GM18870 (cell line): ENCODE measurements around the gene NCR3LG1.

Source experiments
- ATAC-seq: cut with Tn5 transposase; IDR thresholded peaks from one replicate; pipeline ENCODE4 v1.9.1; 2021; ENCODE audit warnings: moderate library complexity; ENCODE audit not compliant: unreplicated experiment

NCR3LG1 gene

GRCh38 chr11:17369684-17370243 lies 18.2 kb downstream of the NCR3LG1 start:
- ATAC-seq = no peak

DNA sequence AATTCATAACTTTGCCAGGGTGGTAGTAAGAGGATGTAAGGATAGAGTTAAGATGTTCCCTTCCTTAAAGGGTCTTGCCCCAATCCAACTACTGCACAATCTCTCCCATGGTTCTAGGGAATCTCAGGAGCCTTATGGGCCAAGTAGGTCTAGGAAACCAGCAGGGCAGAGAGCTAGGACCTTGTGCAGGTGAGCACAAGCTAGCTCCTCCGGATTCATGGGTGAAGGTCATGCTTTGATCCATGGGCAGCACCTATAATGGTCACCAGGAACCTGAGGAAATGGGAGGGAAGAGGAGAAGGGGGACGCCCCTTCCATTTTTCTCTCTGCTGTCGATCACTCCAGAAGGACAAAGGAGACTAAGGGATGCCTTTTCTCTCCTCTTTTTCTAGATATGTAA lies 20.0 kb downstream of the NCR3LG1 start:
- ATAC-seq = no peak

DNA sequence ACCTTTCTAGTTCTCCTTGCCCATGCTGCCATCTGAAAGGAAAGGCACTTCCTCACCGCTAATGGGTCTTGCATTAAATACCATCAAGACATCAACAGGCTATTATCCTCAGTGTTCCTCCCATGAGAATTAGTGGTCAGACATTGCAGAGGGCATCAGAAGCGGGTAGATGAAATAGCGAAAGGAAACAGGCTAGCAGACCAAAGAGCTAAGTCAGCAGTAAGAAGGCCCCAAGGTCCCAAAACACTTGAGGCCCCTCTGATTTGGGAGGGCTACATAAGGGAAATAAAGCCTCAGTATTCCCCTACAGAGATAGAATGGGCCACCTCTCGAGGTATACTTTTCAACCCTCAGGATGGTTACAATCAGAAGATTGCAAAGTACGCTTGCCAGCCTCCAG lies 23.9 kb downstream of the NCR3LG1 start:
- ATAC-seq = no peak

- ATAC-seq = no peak
Observed at GRCh38 chr11:17376493-17376892, 24.9 kb downstream of the NCR3LG1 start.

GRCh38 chr11:17378655-17379054 lies 27.1 kb downstream of the NCR3LG1 start:
- ATAC-seq = no peak

GRCh38 chr11:17379383-17380180 lies 28.0 kb downstream of the NCR3LG1 start:
- no peak for ATAC-seq

DNA sequence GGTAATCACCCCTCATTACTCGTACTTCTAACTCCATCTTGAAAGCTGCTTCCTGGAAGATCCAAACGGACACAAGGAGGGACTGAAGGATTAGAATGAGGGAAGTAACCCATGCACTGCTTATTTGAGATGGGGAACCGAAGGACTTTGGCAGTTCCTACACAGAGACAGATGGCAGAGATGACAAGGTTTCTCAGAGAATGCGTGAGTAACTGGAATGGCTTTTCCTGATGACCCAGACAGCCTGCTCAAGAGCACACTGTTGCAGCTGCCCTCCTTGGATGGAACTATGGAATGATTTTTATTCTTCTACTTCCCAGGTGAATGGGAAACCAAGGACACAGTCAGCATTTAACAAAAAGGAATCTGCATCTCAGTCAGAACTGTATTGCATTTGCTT lies 29.6 kb downstream of the NCR3LG1 start:
- ATAC-seq = no peak

DNA sequence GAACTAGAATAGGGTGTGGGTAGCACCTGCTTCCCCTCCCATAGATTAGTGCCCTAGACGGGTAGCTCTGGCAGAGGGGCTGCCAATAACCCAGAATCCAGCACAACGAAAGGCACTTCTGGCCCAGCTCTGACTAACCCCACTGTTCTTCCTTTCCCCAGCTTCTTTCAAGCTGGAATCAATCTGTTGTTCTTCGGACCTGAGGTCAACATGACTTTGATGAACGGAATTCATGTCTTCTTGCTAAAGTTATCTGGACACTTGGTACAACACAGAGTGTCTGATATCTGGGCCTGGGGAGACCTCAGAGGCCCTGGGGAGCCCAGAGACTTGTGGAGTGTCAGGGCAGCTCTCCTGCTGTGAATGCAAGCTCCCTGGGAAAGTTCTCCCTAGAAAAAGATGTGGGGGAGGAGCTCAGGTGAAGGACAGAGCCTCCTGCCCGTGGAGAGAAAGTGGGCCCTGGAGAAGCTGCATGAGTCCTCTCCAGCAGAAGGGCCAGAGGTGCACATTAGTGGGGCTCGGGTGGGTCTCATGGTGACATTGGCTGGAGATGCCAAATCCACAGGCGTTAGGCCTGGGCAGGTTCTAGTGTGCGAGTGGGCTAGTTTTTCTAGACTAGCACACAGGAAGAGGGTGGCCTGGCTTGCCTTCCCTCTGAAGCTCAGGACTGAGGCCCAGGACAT lies 30.6 kb downstream of the NCR3LG1 start:
- no peak for ATAC-seq

DNA sequence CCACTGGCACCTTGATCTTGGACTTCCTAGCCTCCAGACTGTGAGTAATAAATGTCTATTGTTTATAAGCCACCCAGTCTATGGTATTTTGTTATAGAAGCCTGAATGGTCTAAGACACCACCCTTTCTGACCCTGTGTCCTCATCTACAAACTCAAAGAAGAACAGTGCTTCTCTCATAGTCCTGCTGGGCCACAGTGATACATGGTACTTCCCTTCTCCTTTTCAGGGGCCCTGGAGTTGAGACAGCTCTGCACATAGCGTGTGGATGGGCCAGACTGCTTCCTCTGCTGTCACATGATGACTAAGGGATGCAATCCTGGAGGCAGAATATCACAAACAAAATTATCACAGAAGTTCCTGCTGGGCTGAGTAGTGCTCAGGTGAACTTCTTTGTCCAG lies 31.9 kb downstream of the NCR3LG1 start:
- ATAC-seq = no peak

- no peak for ATAC-seq
Observed at GRCh38 chr11:17384002-17384511, 32.5 kb downstream of the NCR3LG1 start.

DNA sequence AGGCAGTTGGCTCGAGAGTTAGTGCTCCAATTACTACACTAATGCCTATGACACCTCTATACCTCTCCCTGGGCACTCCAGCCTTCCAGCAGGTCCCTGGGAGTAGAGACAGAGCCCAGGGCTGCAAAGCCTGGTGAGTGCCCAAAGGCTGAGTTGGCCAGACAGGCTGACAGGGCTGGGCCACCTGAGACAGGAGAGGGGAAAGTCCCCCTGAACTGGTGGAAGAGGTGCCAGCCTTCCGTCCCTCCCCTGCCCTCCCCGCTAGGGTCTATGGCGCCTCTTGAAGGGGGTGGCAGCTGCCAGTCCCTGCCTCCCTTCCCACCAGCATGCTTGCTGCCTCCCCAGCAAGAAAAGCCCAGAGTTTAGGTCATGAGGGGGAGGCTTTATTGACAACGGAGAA lies 33.9 kb downstream of the NCR3LG1 start:
- ATAC-seq = no peak

DNA sequence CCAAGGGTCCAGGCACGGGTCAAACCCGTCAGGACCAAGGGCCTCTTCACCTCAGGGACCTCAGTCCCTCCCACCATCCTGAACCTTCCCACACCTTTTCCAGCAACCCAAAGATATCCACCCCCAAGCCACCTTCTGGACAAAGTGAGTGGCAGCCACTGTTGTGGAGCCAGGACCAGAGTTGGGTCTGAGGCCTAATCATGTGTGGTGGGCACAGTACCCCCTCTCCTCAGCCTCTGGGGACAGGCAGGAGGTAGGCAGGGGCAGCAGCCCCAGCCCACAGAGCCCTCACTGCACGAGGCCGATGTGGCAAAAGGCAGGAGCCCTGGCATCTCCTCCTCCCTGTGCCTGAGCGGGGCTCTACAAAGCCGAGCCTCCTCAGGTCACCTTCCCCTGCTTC lies 34.3 kb downstream of the NCR3LG1 start:
- ATAC-seq = no peak

- ATAC-seq = peak; percentile 51
Observed at GRCh38 chr11:17386331-17387084, 34.9 kb downstream of the NCR3LG1 start.

GRCh38 chr11:17387254-17387653 lies 35.7 kb downstream of the NCR3LG1 start:
- ATAC-seq = no peak

GRCh38 chr11:17387811-17388210 lies 36.2 kb downstream of the NCR3LG1 start:
- no peak for ATAC-seq

DNA sequence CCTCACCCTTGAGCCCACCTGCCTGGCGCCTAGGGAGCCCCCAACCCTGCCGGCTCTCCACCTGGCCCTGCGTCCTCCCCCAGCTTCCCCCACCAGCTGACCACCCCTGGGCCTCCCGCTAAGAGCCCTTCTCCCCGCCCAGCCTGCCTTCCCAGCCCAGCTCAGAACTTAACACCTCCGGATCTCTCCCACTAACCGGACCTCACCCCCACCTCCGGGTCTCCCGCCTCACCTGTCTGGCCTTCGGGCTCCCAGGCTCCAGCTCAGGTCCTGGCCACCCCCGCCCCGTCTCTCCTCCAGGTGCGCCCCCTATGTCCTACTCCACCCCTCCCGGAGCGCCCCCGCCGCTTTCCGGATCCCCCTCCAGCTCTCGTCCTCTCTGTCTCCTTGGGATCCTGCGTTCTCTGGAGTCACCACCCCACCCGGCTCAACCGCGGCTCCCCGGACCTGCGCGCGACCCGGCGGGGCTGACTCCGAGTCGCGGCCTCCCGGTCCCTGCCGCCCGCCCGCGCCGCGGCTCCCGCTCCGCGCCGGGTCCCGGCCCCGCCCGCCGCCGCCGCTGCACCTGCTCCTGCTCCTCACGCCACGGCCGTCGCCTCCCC lies 37.1 kb downstream of the NCR3LG1 start, which contains the start of gene KCNJ11:
KCNJ11 (minus strand) TSS at position 51 of the 602 bp plus-strand sequence. CDS start 568 bp downstream, outside the sequence.
- no peak for ATAC-seq

- ATAC-seq = no peak
Observed at GRCh38 chr11:17389211-17389956, 37.8 kb downstream of the NCR3LG1 start.

GRCh38 chr11:17389957-17390649 lies 38.5 kb downstream of the NCR3LG1 start:
- ATAC-seq = no peak
